ENCODE measurements around the gene CCDC51. TPM values are rescaled to one million over a fixed set of nuclear protein-coding genes. Genes with fewer than 3 reads are reported as not detected.

CCDC51 gene
- polyA plus RNA-seq, 1 experiment, result 14.3 TPM

DNA sequence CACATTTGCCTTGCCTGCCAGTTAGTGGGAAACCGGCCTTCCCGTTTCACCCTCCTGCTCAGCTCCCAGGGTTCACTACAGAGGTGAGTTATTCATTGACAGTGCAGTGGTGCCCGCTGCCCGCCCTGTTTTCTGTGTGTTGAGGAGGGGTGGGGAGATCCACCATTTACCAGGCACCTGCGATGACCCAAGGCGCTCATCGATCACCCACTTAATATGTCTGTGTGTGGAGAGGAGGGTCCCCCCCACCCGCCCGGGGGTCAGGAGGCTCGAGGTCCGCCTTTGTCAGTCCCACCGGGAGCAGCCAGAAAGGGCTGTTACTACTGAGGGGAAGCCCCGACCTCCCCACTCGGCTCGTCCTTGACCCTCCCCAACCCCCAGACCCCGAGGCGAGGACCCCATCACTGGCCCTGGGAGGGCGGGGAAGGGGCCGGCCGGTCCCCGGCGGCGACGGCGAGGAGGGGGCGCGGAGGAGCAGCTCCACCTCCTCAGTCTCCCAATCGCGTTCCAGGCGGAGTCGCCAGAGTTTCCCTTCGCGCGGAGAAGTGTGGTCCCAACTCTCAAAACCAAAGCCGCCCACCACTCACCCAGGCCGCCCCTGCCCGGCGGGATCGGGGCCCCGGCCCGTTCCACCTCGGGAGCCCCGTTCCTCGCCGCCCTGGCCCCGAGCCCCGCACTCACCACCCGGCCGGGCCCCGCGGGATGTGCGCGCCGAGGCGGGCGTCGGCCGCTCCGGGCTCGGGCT lies 11.2 kb downstream of the CCDC51 start:
- H3K36me3 ChIP-seq (ENCODE audit: control insufficient read depth, insufficient read depth, low read length), result peaks cover 5% of the 10 kb centered on the region
- ChIA-PET POLR2A (no interaction called here), CTCF (interaction anchor here (1.0 to 8.1 kb wide), 5 partner anchors 7 to 234 kb away, joined by 3 to 55 read pairs (median 4); no protein-coding TSS in a partner anchor)
- TF ChIP-seq, protein P1, sequence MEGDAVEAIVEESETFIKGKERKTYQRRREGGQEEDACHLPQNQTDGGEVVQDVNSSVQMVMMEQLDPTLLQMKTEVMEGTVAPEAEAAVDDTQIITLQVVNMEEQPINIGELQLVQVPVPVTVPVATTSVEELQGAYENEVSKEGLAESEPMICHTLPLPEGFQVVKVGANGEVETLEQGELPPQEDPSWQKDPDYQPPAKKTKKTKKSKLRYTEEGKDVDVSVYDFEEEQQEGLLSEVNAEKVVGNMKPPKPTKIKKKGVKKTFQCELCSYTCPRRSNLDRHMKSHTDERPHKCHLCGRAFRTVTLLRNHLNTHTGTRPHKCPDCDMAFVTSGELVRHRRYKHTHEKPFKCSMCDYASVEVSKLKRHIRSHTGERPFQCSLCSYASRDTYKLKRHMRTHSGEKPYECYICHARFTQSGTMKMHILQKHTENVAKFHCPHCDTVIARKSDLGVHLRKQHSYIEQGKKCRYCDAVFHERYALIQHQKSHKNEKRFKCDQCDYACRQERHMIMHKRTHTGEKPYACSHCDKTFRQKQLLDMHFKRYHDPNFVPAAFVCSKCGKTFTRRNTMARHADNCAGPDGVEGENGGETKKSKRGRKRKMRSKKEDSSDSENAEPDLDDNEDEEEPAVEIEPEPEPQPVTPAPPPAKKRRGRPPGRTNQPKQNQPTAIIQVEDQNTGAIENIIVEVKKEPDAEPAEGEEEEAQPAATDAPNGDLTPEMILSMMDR (IDR thresholded peaks at IDR 0.05; ENCODE audit: insufficient read depth, low read depth, low read length), result no peak
- peak overlapping the region; percentile 72 for H3K4me3 ChIP-seq (ENCODE audit: low read depth, low read length)
- no peak for DNase-seq (ENCODE audit: low read depth)
- no peaks in the 10 kb centered on the region for H3K27me3 ChIP-seq (ENCODE audit: control insufficient read depth, insufficient read depth, low read length)

DNA sequence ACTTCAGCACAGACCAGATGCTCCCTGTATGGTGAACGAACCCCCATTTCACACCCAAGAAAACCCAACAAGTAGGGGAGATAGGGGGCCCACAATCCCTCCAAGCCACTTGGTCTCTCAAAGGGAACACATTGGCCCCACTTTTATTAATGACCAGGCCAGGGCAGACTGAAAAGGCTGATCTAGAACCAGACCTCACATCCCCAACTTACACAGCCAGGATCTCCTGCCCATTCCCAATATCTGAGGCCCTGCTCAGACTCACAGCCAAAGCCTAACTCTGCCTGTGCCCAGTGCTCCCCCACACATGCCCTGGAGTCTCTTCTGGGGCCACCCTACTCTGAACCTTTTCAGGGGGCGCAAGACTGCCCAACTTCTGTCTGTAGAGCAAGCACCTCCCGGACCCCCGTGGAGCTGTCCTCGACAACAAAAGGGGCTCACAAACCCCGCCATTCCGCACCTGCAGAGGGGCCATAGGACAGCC lies 11.8 kb downstream of the CCDC51 start:
- TF ChIP-seq, protein P1 (IDR thresholded peaks at IDR 0.05; ENCODE audit: insufficient read depth, low read depth, low read length), result no peak
- Histone ChIP-seq H3K4me3 (ENCODE audit: low read depth, low read length) (peak overlapping the region; percentile 72), H3K36me3 (ENCODE audit: control insufficient read depth, insufficient read depth, low read length) (peaks cover 4% of the 10 kb centered on the region), H3K27me3 (ENCODE audit: control insufficient read depth, insufficient read depth, low read length) (no peaks in the 10 kb centered on the region)
- ChIA-PET CTCF (interaction anchor here (1.6 to 8.1 kb wide), 3 partner anchors 8 to 234 kb away, joined by 4 to 55 read pairs (median 38); no protein-coding TSS in a partner anchor), POLR2A (no interaction called here)
- no peak for DNase-seq (ENCODE audit: low read depth)

DNA sequence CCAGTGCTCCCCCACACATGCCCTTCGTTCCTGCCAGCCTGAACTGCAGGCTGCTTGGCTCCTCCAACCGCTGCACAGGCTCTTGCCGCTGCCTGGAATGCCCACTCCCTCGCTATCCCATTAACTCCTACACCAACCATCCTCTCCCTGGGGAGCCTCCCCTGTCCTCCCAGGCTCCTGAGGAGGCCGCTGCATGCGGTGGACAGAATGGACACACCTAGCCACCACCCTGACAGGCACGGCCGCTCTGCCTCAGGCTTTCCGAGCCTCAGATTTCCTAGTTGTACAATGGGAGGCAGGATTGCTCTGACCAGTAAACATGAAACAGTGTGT lies 12.3 kb downstream of the CCDC51 start:
- no peaks in the 10 kb centered on the region for H3K27me3 ChIP-seq (ENCODE audit: control insufficient read depth, insufficient read depth, low read length)
- ChIA-PET CTCF (interaction anchor here (0.6 to 8.1 kb wide), 4 partner anchors 9 to 258 kb away, joined by 3 to 55 read pairs (median 21); no protein-coding TSS in a partner anchor), POLR2A (no interaction called here)
- TF ChIP-seq, protein P1 (IDR thresholded peaks at IDR 0.05; ENCODE audit: insufficient read depth, low read depth, low read length), result no peak
- no peak overlapping the region for H3K4me3 ChIP-seq (ENCODE audit: low read depth, low read length)
- H3K36me3 ChIP-seq (ENCODE audit: control insufficient read depth, insufficient read depth, low read length), result peaks cover 5% of the 10 kb centered on the region
- DNase-seq (ENCODE audit: low read depth), result no peak

- CTCF ChIA-PET, result interaction anchor here (0.6 to 8.1 kb wide), 5 partner anchors 9 to 259 kb away, joined by 3 to 55 read pairs (median 4); no protein-coding TSS in a partner anchor
- Histone ChIP-seq H3K27me3 (ENCODE audit: control insufficient read depth, insufficient read depth, low read length) (no peaks in the 10 kb centered on the region), H3K4me3 (ENCODE audit: low read depth, low read length) (no peak overlapping the region), H3K36me3 (ENCODE audit: control insufficient read depth, insufficient read depth, low read length) (peaks cover 5% of the 10 kb centered on the region)
- POLR2A ChIA-PET, result no interaction called here
- TF ChIP-seq, protein P1 (IDR thresholded peaks at IDR 0.05; ENCODE audit: insufficient read depth, low read depth, low read length), result no peak
- DNase-seq (ENCODE audit: low read depth), result no peak
Observed at GRCh38 chr3:48426944-48427629, 12.8 kb downstream of the CCDC51 start.

GRCh38 chr3:48426401-48426909 lies 13.5 kb downstream of the CCDC51 start:
- POLR2A ChIA-PET, result no interaction called here

More at GRCh38 chr3:48426401-48426909, 13.5 kb downstream of the CCDC51 start:
- Histone ChIP-seq H3K36me3 (ENCODE audit: control insufficient read depth, insufficient read depth, low read length) (peaks cover 6% of the 10 kb centered on the region), H3K4me3 (ENCODE audit: low read depth, low read length) (no peak overlapping the region), H3K27me3 (ENCODE audit: control insufficient read depth, insufficient read depth, low read length) (no peaks in the 10 kb centered on the region)
- TF ChIP-seq, protein P1 (IDR thresholded peaks at IDR 0.05; ENCODE audit: insufficient read depth, low read depth, low read length), result no peak
- CTCF ChIA-PET, result interaction anchor here (1.2 to 8.1 kb wide), 4 partner anchors 10 to 153 kb away, joined by 3 to 55 read pairs (median 21); no protein-coding TSS in a partner anchor
- DNase-seq (ENCODE audit: low read depth), result no peak

Measured in BJ (cell line).